Muscle layer of duodenum (tissue), 2 donors: ENCODE results near the gene DNAJC13.

ENCODE experiments used
- H3K27ac ChIP-seq: one replicate; pipeline ENCODE4 v1.7.0; 2013; ENCODE audit warnings: mild to moderate bottlenecking, low read length
- H3K27me3 ChIP-seq: one replicate; pipeline ENCODE4 v1.7.0; 2013; ENCODE audit warnings: low read depth, mild to moderate bottlenecking, control low read depth, low read length
- H3K36me3 ChIP-seq, 2 donors: one replicate each; pipeline ENCODE4 v1.7.0; 2013; ENCODE audit warnings: low read length in 2 of 2, control low read depth in 1 of 2, mild to moderate bottlenecking in 1 of 2; ENCODE audit not compliant: insufficient read depth in 2 of 2, control insufficient read depth in 1 of 2
- H3K4me1 ChIP-seq, 2 donors: one replicate each; pipeline ENCODE4 v1.7.0; 2013; ENCODE audit warnings: low read length in 2 of 2, mild to moderate bottlenecking in 2 of 2, control low read depth in 1 of 2, moderate library complexity in 1 of 2; ENCODE audit not compliant: insufficient read depth in 2 of 2, control insufficient read depth in 1 of 2
- H3K4me3 ChIP-seq, 2 donors: one replicate each; pipeline ENCODE4 v1.7.0; 2013; ENCODE audit warnings: low read length in 2 of 2, low read depth in 1 of 2, mild to moderate bottlenecking in 1 of 2
- H3K9me3 ChIP-seq, 2 donors: one replicate each; pipeline ENCODE4 v1.7.0; 2013; ENCODE audit warnings: low read length in 2 of 2, control low read depth in 1 of 2, mild to moderate bottlenecking in 1 of 2; ENCODE audit not compliant: control insufficient read depth in 1 of 2
- donor health status: healthy.

DNAJC13 gene

DNA sequence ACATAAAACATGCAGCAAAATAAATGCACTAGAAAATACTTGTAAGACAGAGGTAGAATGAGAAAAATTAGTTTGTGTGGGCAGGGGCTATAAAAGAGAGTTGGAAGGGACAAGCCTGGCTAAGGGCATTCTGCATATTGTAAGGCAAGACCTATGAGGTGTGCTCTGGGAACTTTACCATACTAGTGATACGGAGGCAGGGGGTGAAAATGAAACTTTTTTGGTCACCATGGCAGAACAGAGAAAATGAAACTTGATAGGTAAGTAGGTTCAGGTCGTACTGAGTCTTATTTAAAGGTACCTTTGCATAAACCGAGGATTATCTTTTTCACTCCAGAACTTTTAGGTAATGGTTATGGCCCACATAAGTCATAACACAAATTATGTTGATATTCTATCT, 105.1 kb downstream of the DNAJC13 start:
- Histone ChIP-seq H3K9me3 (no peaks in the 10 kb centered on the region), H3K4me1 (no peaks in the 10 kb centered on the region), H3K4me3 (no peak overlapping the region), H3K27me3 (no peaks in the 10 kb centered on the region), H3K36me3 (peaks cover 36 to 61% of the 10 kb centered on the region in 2 donors), H3K27ac (no peak overlapping the region)

DNA sequence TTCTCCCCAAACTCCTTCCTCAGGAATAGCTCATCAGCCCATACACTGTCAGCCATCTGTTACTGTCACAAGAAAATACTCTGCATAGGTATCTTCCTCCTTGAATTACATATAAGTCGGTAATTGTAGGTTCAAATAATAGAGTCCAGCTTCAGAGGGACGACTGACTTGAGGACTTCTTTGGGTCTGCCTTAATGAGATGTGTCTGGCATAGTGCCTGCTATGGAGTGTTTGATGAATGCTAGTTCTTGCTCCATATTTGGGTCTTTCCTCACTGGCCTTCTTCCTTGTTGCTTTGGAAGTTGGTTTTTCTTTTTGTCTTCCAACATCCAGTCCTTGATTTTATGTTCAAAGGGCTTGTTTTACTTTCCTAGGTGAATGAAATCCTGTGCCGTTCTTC, 113.3 kb downstream of the DNAJC13 start:
- Histone ChIP-seq H3K36me3 (peaks cover 43 to 62% of the 10 kb centered on the region in 2 donors), H3K4me1 (no peaks in the 10 kb centered on the region), H3K27ac (no peak overlapping the region), H3K9me3 (no peaks in the 10 kb centered on the region), H3K4me3 (no peak overlapping the region), H3K27me3 (no peaks in the 10 kb centered on the region)

DNA sequence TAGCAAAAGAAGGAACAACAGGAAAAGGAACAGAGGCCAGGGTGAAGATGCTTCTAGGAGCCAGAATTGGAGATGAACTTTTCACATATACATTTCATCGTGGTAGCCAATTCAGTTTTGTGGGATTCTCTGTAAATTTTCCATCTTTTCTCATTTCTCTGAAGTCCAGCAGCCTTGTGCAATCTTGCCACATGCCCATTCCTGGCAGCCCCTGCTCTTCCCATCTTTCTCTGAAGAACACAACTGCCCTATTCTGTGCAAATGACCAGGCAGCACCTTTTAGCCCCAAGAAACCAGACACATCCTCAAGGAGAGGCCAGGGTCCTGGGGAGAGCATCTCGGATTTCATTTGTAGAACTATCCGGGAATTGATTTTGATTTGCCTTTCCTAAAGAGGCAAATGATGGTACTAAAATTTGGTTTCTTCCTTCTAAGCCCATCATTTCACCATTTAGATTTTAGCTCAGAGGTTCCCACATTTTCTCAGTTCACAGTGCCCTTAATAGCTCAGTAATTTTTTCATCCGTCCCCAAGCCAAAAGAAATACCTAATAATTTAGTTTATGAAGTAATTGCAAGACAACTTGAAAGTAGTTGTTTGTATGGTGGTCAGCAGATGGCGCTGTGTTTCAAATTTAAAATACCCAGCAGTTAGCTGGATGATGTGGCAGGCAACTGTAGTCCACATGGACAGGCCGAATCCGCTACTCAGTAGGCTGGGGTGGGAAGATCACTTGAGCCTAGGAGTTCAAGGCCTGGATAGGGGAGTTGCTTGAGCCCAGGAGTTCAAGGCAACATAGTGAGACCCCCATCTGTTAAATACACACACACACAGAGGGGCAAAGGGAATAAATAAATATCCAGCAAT, 118.5 kb downstream of the DNAJC13 start:
- no peak overlapping the region for H3K27ac ChIP-seq
- peaks cover 20 to 38% of the 10 kb centered on the region in 2 donors for H3K36me3 ChIP-seq
- H3K9me3 ChIP-seq, result no peaks in the 10 kb centered on the region
- H3K27me3 ChIP-seq, result no peaks in the 10 kb centered on the region
- no peak overlapping the region for H3K4me3 ChIP-seq
- H3K4me1 ChIP-seq, result no peaks in the 10 kb centered on the region

DNA sequence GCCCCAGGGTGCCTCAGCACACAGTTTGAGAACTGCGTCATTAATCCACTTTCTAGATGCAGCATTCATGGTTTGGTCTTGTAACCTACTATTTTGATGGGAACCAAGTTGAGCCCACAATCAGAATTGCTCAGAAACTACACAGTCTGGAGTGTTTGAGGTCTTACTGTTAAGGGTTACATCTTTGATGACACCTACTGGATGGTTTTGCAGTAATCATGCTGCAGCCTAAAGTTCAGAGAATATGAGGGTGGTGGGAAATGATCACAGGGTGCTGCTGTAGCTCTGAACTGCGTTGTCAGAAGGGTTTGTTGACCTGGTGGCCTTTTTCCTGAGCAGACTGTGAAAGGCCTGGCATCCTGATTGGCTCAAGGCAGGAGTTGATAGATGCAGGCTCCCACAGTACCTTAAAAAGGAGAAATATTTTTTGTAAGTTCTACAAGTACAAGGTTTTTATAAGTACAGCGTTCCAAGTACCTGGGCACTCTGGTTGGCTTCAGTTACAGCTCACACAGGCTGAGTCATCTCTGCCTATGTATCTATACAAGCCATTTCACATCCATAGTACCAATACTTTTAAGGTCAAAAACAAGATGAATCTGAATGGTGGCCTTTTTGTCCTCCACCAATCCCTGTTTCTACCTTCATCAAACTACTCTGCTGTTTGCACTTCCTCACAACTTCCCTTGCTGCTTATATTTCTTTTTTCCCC, 119.3 kb downstream of the DNAJC13 start:
- H3K27ac ChIP-seq, result no peak overlapping the region
- H3K9me3 ChIP-seq, result no peaks in the 10 kb centered on the region
- H3K27me3 ChIP-seq, result no peaks in the 10 kb centered on the region
- no peak overlapping the region for H3K4me3 ChIP-seq
- no peaks in the 10 kb centered on the region for H3K4me1 ChIP-seq
- peaks cover 15 to 38% of the 10 kb centered on the region in 2 donors for H3K36me3 ChIP-seq

DNA sequence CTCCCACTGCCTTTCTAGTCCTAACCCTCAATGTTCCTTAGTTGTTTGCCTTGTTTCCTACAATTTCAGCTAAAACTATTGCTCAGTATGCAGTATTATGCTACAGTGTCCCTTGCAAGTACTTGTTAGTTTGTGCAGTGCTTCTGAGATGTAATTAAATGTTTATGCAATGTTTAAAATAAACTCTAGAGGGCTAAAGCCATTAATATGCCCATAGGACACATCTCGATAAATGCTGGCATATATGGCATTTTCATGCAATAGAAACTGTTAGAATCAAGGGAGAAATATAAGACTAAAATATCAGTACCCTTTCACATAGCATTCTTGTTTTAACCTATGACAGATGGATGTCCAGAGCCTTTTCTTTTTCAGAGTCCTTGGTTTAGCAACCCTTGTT, 120.0 kb downstream of the DNAJC13 start:
- no peaks in the 10 kb centered on the region for H3K4me1 ChIP-seq
- no peaks in the 10 kb centered on the region for H3K27me3 ChIP-seq
- no peak overlapping the region for H3K27ac ChIP-seq
- no peaks in the 10 kb centered on the region for H3K9me3 ChIP-seq
- H3K36me3 ChIP-seq, result peaks cover 15 to 43% of the 10 kb centered on the region in 2 donors
- H3K4me3 ChIP-seq, result no peak overlapping the region

DNA sequence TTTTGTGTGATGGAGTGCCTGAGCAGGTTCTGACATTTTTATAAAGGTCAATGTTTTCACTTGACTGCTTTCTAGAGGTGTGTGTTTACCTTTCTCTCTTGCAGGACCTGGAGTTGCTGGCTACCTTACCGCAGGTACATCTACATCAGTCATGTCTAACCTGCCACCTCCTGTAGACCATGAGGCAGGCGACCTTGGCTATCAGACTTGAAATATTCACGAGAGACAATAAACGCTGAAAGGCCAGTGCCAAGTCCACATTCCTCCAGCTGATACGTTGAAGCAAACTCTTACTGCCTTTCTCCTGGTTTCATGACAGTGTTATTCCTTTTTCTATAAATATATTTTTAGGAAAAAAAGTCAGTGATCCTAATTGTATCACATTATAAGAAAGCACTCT, 120.8 kb downstream of the DNAJC13 start:
- Histone ChIP-seq H3K27me3 (no peaks in the 10 kb centered on the region), H3K9me3 (no peaks in the 10 kb centered on the region), H3K4me3 (no peak overlapping the region), H3K4me1 (peaks cover 0 to under 1% of the 10 kb centered on the region in 2 donors), H3K36me3 (peaks cover 15 to 43% of the 10 kb centered on the region in 2 donors), H3K27ac (no peak overlapping the region)

DNA sequence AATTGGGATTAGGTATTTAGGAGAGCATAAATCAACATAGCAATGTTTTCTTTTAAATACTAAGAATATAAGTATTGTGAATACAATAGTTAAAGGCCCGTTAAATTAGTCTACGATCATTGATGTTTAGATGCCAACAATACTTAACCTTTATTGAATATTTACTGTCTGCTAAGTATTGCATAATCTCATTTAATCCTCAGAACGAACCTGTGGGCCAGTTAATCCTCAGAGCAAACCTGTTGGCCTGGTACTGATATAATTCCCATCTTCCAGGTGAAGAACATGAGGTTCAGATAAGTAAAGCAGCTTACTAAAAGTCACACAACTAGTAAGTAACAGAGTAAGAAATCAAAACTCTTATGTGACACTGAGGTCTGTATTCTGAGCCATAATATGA, 122.4 kb downstream of the DNAJC13 start:
- Histone ChIP-seq H3K27me3 (no peaks in the 10 kb centered on the region), H3K4me3 (no peak overlapping the region), H3K9me3 (no peaks in the 10 kb centered on the region), H3K36me3 (peaks cover 12 to 35% of the 10 kb centered on the region in 2 donors), H3K4me1 (peaks cover 0 to 4% of the 10 kb centered on the region in 2 donors), H3K27ac (no peak overlapping the region)

DNA sequence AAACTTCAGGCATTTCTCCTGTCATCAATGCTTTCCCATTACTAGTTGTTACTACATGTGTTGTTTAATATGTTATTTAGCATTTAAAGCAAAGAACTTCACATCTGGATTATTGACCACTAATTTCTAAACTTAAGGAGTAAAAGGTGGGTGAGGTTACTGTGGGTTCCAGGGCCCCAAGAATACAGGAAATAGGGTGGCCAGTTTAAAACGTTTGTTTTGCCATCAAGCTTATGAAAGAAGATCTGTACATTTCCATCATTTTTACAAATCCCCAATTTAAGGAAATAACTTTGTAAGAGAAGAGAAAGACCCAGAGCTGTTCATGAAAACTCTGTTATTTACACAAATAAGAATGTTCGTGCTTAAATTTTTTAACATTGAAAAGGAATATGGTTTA, 125.3 kb downstream of the DNAJC13 start:
- Histone ChIP-seq H3K36me3 (peaks cover 11 to 26% of the 10 kb centered on the region in 2 donors), H3K4me1 (peaks cover 0 to 4% of the 10 kb centered on the region in 2 donors), H3K27me3 (no peaks in the 10 kb centered on the region), H3K27ac (no peak overlapping the region), H3K9me3 (no peaks in the 10 kb centered on the region), H3K4me3 (no peak overlapping the region)

DNA sequence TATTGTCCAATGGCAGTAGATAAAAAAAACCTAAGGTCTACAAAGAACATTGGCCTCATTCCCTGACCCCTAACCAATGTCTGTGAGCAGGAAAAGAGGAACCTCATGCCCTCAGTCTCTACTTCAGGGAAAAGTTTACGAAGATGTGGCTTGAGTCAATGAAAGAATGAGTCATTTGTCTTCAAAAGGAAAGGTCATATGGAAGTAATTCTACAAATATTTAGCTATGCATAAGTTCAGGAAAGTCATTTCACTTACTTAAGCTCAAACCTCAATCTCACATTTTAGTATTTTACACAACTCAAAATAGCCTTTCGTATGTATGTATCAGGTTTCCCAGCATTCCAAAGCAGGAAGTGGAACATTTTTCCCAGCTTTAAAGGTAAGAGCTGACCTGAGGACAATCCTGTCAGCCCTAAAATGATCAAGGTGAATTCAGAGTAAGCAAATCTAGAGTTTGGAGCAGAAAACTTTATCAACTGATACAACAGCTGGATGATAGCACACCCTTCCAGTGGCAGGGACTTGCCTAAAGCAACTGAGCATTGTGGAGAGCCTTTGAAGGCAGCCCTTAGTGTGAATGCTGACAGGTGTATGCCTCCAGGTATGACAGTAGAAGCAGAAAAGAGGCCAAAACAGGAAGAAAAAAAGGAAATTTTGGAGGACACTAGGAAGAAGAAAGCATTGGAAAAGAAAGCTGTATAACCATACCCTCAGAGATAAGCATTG, 125.9 kb downstream of the DNAJC13 start:
- H3K27ac ChIP-seq, result no peak overlapping the region
- H3K27me3 ChIP-seq, result no peaks in the 10 kb centered on the region
- H3K4me3 ChIP-seq, result no peak overlapping the region
- peaks cover 10 to 23% of the 10 kb centered on the region in 2 donors for H3K36me3 ChIP-seq
- H3K9me3 ChIP-seq, result no peaks in the 10 kb centered on the region
- peaks cover 0 to 4% of the 10 kb centered on the region in 2 donors for H3K4me1 ChIP-seq

DNA sequence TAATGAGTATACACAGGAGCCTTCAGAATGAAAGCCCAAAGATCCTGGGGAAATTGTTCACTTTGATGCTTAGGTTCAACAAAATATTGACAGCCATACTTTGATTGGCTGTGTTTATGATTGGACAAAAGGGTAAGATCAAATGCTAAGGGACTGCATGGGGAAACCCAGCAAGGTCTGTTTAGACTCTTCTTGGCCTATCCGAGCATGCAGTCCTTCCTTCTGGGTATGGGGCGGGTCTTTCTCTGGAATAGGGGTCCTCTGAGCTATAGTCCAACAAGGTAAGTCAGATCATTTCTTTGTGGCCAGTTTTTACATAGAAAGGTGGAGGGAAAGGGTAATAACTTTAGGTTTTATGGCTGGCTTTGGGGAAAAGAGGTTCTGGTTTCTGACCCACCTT, 126.8 kb downstream of the DNAJC13 start:
- Histone ChIP-seq H3K27me3 (no peaks in the 10 kb centered on the region), H3K4me3 (no peak overlapping the region), H3K9me3 (no peaks in the 10 kb centered on the region), H3K27ac (no peak overlapping the region), H3K36me3 (peaks cover 4 to 23% of the 10 kb centered on the region in 2 donors), H3K4me1 (peaks cover 0 to 4% of the 10 kb centered on the region in 2 donors)

DNA sequence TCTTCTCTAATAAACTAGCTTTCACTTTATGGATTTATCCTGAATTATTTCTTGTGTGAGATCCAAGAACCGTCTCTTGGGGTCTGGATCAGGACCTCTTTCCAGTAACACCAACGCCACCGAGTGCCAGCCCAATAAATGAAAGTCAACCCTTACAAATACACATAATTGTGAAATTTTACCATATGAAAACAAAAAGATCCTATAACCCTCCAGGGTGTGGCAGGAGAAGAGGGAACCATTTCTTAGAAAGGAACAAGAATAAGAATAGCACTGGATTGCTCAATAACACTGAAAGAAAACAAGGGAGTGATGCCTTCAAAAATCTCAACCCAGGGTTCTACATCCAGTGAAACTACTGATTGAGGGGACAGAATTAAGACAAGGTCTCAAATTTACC, 128.2 kb downstream of the DNAJC13 start:
- H3K4me3 ChIP-seq, result no peak overlapping the region
- peaks cover 2 to 10% of the 10 kb centered on the region in 2 donors for H3K4me1 ChIP-seq
- peaks cover 0 to 15% of the 10 kb centered on the region in 2 donors for H3K36me3 ChIP-seq
- no peak overlapping the region for H3K27ac ChIP-seq
- no peaks in the 10 kb centered on the region for H3K9me3 ChIP-seq
- H3K27me3 ChIP-seq, result no peaks in the 10 kb centered on the region
